LNCaP clone FGC (cell line): ENCODE measurements around the gene PKD1L1.
A peak's percentile ranks its signal among the peaks of the same experiment; 100 is the strongest.
"Not testable (repeated sequence)": the region's sequence is repeated elsewhere in the genome, so short reads cannot be mapped to it uniquely, and the experiment has no call there.

Experiments
- DNase-seq: peaks from one replicate; pipeline ENCODE4 v3.0.0-alpha.2; 2011; ENCODE audit warnings: low read depth
- H3K4me3 ChIP-seq: 2 replicates; pipeline ENCODE4 v1.5.1; 2011; ENCODE audit warnings: mild to moderate bottlenecking, low read depth, low read length, control low read depth
- TF ChIP-seq, protein P1 (sequence below): IDR thresholded peaks from 2 replicates; pipeline ENCODE4 v1.5.1; 2012; ENCODE audit warnings: mild to moderate bottlenecking; ENCODE audit not compliant: control insufficient read depth, insufficient read depth; ENCODE audit errors: extremely low read depth

The PKD1L1 gene

DNA sequence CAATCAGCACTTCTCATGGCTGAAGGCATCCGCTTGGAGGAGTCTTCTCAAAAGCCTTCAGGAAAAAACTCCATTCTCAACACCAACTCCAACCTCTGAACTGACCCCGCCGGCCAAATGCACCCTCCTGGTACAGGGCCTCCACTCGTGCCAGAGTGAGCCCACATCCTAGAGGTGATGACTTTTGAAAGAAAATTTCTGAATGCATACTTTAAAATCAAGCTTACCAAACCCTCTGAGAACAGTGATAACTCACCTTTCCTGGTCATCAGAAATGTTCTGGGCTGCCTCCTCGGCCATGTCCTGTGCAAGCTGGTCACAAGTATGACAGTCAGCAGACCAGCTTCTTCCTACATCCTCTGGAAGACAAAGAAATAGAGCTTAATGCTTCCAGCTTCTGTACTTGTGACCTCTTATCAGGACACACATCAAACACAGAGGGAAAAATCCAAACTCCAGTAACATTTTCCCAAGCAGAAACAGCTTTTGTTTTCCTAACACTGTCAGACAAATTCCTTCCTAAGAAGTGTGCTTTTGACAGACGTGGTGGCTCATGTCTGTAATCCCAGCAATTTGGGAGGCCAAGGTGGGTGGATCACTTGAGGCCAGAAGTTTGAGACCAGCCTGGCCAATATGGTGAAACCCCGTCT lies at the start of gene PKD1L1:
Gene PKD1L1, minus strand, starts transcription at position 326 of the 650 bp plus-strand sequence. Its CDS starts 26 bp downstream, at position 300.
- no peak for DNase-seq

GRCh38 chr7:47992446-47992845 lies 44.2 kb upstream of the PKD1L1 start:
- no peak overlapping the region for H3K4me3 ChIP-seq
- TF ChIP-seq, protein P1, sequence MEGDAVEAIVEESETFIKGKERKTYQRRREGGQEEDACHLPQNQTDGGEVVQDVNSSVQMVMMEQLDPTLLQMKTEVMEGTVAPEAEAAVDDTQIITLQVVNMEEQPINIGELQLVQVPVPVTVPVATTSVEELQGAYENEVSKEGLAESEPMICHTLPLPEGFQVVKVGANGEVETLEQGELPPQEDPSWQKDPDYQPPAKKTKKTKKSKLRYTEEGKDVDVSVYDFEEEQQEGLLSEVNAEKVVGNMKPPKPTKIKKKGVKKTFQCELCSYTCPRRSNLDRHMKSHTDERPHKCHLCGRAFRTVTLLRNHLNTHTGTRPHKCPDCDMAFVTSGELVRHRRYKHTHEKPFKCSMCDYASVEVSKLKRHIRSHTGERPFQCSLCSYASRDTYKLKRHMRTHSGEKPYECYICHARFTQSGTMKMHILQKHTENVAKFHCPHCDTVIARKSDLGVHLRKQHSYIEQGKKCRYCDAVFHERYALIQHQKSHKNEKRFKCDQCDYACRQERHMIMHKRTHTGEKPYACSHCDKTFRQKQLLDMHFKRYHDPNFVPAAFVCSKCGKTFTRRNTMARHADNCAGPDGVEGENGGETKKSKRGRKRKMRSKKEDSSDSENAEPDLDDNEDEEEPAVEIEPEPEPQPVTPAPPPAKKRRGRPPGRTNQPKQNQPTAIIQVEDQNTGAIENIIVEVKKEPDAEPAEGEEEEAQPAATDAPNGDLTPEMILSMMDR, result no peak
- DNase-seq, result no peak

More for the DNA sequence above, at the start of gene PKD1L1:
- no peak within 1 kb of the TSS for H3K4me3 ChIP-seq
- TF ChIP-seq, protein P1, result no peak

GRCh38 chr7:47991741-47992311 lies 43.6 kb upstream of the PKD1L1 start:
- TF ChIP-seq, protein P1, result peak; percentile 24; the same call in 1 of the 2 replicates
- no peak for DNase-seq
- no peak overlapping the region for H3K4me3 ChIP-seq

DNA sequence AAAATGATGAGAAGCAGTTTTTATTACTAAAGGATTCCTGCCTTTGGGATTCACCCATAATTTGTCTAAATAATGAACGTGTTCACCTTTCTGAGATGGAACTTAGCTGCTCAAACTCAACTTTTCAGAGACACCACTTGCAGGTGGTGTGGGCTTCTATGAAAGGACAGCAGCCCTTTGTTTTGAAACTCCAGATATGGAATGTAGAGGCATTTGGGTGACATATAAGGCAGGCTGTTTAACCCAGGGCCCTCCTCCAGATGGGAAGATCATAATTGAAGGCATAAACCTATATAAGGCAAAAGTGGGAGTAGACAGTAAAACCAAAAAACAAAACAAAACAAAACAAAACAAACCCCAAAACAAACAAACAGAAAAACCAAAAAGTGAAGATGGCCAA lies 43.0 kb upstream of the PKD1L1 start:
- no peak overlapping the region for H3K4me3 ChIP-seq
- no peak for DNase-seq
- TF ChIP-seq, protein P1, result no peak

DNA sequence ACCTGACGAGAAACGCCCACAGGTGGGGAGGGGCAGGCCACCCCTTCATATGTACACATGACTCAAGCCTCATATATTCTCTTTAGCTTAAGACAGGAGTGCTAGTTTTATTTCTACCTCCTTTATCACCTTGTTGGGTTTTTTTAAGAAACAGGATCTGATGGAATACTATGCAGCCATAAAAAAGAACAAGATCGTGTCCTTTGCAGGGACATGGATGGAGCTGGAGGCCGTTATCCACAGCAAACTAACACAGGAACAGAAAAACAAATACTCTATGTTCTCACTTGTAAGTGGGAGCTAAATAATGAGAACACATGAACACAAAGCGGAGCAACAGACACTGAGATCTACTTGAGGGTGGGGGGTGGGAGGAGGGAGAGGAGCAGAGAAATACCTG lies 42.3 kb upstream of the PKD1L1 start:
- TF ChIP-seq, protein P1, result no peak
- no peak overlapping the region for H3K4me3 ChIP-seq
- no peak for DNase-seq

- DNase-seq, result not testable (repeated sequence)
Observed at GRCh38 chr7:47989607-47990400, 41.5 kb upstream of the PKD1L1 start.

More at GRCh38 chr7:47989607-47990400, 41.5 kb upstream of the PKD1L1 start:
- H3K4me3 ChIP-seq, result not testable (repeated sequence)
